ENCODE measurements around the gene CD80.

DNA sequence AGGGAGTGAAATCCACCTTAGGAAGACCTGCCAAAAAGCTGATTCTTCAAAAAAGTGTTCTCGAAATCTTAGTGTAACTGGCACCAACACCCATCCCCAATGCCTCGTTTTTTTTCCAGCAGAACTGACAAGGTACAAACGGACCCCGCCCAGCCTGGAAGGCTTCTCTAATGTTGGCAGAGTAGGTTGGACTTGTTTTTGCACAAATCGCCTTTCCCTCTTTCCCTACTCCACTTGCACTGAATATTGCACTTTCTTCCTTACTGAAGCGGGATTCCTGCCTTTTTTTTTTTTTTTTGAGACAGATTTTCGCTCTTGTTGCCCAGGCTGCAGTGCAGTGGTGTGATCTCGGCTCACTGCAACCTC, 61.6 kb downstream of the CD80 start:
- TF ChIP-seq ZNF274 (IDR thresholded peaks at IDR 0.05; ENCODE audit: low read depth, low read length): no peak
- TF ChIP-seq, protein P1, sequence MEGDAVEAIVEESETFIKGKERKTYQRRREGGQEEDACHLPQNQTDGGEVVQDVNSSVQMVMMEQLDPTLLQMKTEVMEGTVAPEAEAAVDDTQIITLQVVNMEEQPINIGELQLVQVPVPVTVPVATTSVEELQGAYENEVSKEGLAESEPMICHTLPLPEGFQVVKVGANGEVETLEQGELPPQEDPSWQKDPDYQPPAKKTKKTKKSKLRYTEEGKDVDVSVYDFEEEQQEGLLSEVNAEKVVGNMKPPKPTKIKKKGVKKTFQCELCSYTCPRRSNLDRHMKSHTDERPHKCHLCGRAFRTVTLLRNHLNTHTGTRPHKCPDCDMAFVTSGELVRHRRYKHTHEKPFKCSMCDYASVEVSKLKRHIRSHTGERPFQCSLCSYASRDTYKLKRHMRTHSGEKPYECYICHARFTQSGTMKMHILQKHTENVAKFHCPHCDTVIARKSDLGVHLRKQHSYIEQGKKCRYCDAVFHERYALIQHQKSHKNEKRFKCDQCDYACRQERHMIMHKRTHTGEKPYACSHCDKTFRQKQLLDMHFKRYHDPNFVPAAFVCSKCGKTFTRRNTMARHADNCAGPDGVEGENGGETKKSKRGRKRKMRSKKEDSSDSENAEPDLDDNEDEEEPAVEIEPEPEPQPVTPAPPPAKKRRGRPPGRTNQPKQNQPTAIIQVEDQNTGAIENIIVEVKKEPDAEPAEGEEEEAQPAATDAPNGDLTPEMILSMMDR (IDR thresholded peaks at IDR 0.05 in 2 of 3, conservative IDR thresholded peaks at IDR 0.05 in 1 of 3; ENCODE audit: borderline replicate concordance in 1 of 3, insufficient read depth in 1 of 3, low read depth in 2 of 3, low read length in 2 of 3): no peak
